Astrocyte of the cerebellum (primary cell): ENCODE measurements around the gene GNAQ.

Source experiments
- DNase-seq: peaks from one replicate; pipeline ENCODE4 v3.0.0-alpha.2; 2011; ENCODE audit warnings: low read depth
- H3K4me3 ChIP-seq: 2 replicates; pipeline ENCODE4 v1.5.1; 2011; ENCODE audit warnings: mild to moderate bottlenecking, low read depth, low read length, moderate library complexity
- CTCF ChIP-seq: IDR thresholded peaks from 2 replicates; pipeline ENCODE4 v1.5.1; 2012; ENCODE audit warnings: low read length, low read depth, moderate library complexity, mild to moderate bottlenecking; ENCODE audit errors: missing control alignments
- in situ Hi-C: cut with HindIII; loops from 2 replicates; pipeline ENCODE4 v1.10.0; 2017; ENCODE audit warnings: low sequenced_read_pairs

Gene GNAQ

GRCh38 chr9:77672183-77672582, 359.4 kb downstream of the GNAQ start:
- in situ Hi-C loops, result no loop called here
- TF ChIP-seq CTCF, result no peak
- DNase-seq, result no peak
- H3K4me3 ChIP-seq, result no peak overlapping the region

- H3K4me3 ChIP-seq, result no peak overlapping the region
- no peak for TF ChIP-seq CTCF
- no peak for DNase-seq
- in situ Hi-C loops, result no loop called here
These were observed 364.5 kb downstream of the GNAQ start for GRCh38 chr9:77667151-77667550.
